KOPT-K1 (cell line): Measurements from ENCODE around the gene ODAD4.
"Not testable (repeated sequence)": the region's sequence is repeated elsewhere in the genome, so short reads cannot be mapped to it uniquely, and the experiment has no call there.

ENCODE experiments used
- H3K27ac ChIP-seq: fragments of 200-600 bp; sonication (generic); 2 replicates; pipeline ENCODE4 v1.5.1; 2016; ENCODE audit warnings: antibody characterized with exemption, mild to moderate bottlenecking, low read depth, low read length; ENCODE audit not compliant: poor library complexity, severe bottlenecking
- H3K36me3 ChIP-seq: fragments of 200-600 bp; sonication (generic); 2 replicates; pipeline ENCODE4 v1.5.1; 2017; ENCODE audit warnings: antibody characterized with exemption, mild to moderate bottlenecking, low read length, moderate library complexity; ENCODE audit not compliant: insufficient read depth
- H3K9me3 ChIP-seq: fragments of 200-600 bp; sonication (generic); 2 replicates; pipeline ENCODE4 v1.5.1; 2017; ENCODE audit warnings: antibody characterized with exemption, low read length, mild to moderate bottlenecking; ENCODE audit not compliant: insufficient read depth, poor library complexity, severe bottlenecking

ODAD4 gene

DNA sequence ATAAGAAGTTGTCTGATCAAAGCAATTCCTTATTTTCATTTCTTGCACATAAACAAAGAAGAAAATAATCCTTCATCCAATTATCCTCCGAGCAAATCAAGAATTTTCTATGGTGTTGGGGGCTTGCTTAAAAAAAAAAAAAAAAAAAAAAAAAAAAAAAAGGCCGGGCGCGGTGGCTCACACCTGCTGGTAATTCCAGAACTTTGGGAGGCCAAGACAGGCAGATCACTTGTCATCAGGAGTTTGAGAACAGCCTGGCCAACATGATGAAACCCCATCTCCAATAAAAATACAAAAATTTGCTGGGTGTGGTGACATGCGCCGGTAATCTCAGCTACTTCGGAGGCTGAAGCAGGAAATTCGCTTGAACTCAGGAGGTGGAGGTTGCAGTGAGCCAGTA lies 55.5 kb downstream of the ODAD4 start:
- no peak overlapping the region for H3K27ac ChIP-seq
- peaks cover 100% of the 10 kb centered on the region for H3K36me3 ChIP-seq
- no peaks in the 10 kb centered on the region for H3K9me3 ChIP-seq

GRCh38 chr17:41986634-41987033 lies 56.2 kb downstream of the ODAD4 start:
- no peaks in the 10 kb centered on the region for H3K9me3 ChIP-seq
- no peak overlapping the region for H3K27ac ChIP-seq
- H3K36me3 ChIP-seq: peaks cover 100% of the 10 kb centered on the region

GRCh38 chr17:41987642-41988041 lies 57.2 kb downstream of the ODAD4 start:
- H3K27ac ChIP-seq: no peak overlapping the region
- H3K36me3 ChIP-seq: peaks cover 100% of the 10 kb centered on the region
- H3K9me3 ChIP-seq: no peaks in the 10 kb centered on the region

DNA sequence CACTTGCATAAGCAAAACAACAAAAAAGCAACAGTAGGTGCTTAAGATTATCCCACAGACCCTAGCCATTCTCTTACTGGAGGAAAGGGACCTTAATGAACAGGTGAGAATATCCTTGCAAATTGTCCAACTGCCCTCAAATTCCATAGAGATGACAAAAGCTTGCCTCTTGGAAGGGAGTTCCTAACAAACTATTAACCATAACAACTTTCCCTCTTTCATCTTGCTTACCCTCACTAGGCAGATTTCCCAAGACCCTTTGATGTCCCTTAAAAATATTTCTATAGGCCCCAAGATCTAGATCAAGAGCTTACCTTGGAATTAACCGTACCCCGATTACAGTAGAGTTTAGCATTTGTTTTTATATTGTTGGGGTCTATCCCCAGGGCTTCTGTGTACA lies 58.0 kb downstream of the ODAD4 start:
- Histone ChIP-seq H3K36me3 (peaks cover 100% of the 10 kb centered on the region), H3K27ac (no peak overlapping the region), H3K9me3 (no peaks in the 10 kb centered on the region)

GRCh38 chr17:41989702-41990419 lies 59.4 kb downstream of the ODAD4 start:
- Histone ChIP-seq H3K36me3 (peaks cover 98% of the 10 kb centered on the region), H3K27ac (no peak overlapping the region), H3K9me3 (no peaks in the 10 kb centered on the region)

DNA sequence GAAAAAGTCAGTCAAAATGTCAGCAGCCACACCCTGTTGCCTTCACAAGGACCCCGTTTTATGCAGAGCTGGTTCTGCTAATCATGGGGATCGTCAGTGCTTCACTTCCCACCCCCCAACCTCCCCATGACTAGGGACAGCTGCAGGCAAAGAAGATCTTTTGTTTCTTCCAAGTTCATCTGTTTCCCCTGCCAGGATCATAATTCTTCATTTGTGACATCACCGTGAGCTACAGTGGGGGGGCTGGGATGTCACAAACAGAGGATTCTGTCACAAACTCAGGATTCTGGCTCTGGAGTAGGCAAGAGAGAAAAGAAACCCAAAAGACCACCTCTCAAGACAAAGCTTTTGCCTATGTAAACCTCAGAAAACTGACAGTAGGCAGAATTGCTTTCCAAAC lies 62.2 kb downstream of the ODAD4 start:
- Histone ChIP-seq H3K27ac (no peak overlapping the region), H3K9me3 (no peaks in the 10 kb centered on the region), H3K36me3 (peaks cover 98% of the 10 kb centered on the region)

GRCh38 chr17:41996855-41997164 lies 66.4 kb downstream of the ODAD4 start:
- Histone ChIP-seq H3K36me3 (peaks cover 96% of the 10 kb centered on the region), H3K9me3 (no peaks in the 10 kb centered on the region), H3K27ac (no peak overlapping the region)

GRCh38 chr17:41998497-41998896 lies 68.1 kb downstream of the ODAD4 start:
- H3K36me3 ChIP-seq: peaks cover 96% of the 10 kb centered on the region
- no peak overlapping the region for H3K27ac ChIP-seq
- no peaks in the 10 kb centered on the region for H3K9me3 ChIP-seq

- Histone ChIP-seq H3K36me3 (peaks cover 87% of the 10 kb centered on the region), H3K27ac (no peak overlapping the region), H3K9me3 (no peaks in the 10 kb centered on the region)
These were observed 70.2 kb downstream of the ODAD4 start for GRCh38 chr17:42000413-42001133.

- H3K27ac ChIP-seq: no peak overlapping the region
- no peaks in the 10 kb centered on the region for H3K9me3 ChIP-seq
- H3K36me3 ChIP-seq: peaks cover 75% of the 10 kb centered on the region
These were observed 71.3 kb downstream of the ODAD4 start for GRCh38 chr17:42001729-42002128.

DNA sequence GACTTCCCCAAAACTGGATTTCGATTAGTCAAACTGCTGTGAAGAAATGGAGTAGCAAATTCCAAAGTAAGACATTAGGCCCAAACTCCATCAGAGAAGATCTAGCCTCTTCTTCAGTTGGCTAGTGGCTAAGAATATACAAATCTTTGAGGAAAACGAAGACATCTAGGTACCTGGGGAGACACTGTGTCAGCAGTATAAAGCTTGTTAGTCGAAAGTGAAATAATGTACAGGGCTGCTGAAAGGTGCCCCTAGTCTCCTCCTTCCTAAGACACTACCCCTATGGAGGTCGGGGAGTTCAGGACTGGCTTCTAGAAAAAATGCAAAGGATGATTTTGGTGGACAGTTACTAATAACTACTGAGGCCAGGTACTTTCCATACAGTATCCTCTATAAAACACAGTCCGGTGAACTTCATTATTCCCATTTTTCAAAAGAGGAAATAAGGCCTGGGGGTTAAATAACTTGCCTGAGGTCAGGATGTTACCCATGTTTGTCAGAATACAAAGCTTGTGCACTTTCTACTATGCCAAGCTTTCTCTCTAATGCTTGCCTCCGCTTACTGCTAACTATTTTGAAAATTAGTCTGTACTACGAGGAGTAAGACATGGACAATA lies 71.9 kb downstream of the ODAD4 start:
- peaks cover 70% of the 10 kb centered on the region for H3K36me3 ChIP-seq

GRCh38 chr17:42002792-42003301 lies 72.4 kb downstream of the ODAD4 start:
- no peaks in the 10 kb centered on the region for H3K9me3 ChIP-seq
- H3K36me3 ChIP-seq: peaks cover 64% of the 10 kb centered on the region
- no peak overlapping the region for H3K27ac ChIP-seq

More for the DNA sequence above, 71.9 kb downstream of the ODAD4 start:
- no peak overlapping the region for H3K27ac ChIP-seq
- no peaks in the 10 kb centered on the region for H3K9me3 ChIP-seq

- Histone ChIP-seq H3K36me3 (peaks cover 57% of the 10 kb centered on the region), H3K27ac (no peak overlapping the region)
These were observed 74.7 kb downstream of the ODAD4 start for GRCh38 chr17:42005166-42005565.

GRCh38 chr17:42009170-42009569 lies 78.8 kb downstream of the ODAD4 start:
- H3K36me3 ChIP-seq: peaks cover 40% of the 10 kb centered on the region
- no peaks in the 10 kb centered on the region for H3K9me3 ChIP-seq
- H3K27ac ChIP-seq: no peak overlapping the region

More at GRCh38 chr17:42005166-42005565, 74.7 kb downstream of the ODAD4 start:
- H3K9me3 ChIP-seq: no peaks in the 10 kb centered on the region

DNA sequence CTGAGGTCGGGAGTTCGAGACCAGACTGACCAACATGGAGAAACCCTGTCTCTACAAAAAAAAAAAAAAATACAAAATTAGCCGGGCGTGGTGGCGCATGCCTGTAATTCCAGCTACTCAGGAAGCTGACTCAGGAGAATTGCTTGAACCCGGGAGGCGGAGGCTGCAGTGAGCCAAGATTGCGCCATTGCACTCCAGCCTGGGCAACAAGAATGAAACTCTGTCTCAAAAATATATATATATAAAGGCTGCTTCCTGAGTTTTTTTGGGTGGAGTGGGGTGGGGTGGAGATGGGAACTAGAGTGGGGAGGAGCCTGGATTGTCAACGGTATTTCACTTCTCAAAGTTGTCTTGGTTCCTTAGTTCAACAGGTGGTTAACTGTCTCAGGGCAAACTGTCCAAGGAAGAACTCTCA lies 79.9 kb downstream of the ODAD4 start:
- not testable (repeated sequence) for H3K27ac ChIP-seq, H3K9me3 ChIP-seq
- H3K36me3 ChIP-seq: peaks cover 42% of the 10 kb centered on the region
